ENCODE measurements around the gene CHD1.
"Not testable (repeated sequence)": the region's sequence is repeated elsewhere in the genome, so short reads cannot be mapped to it uniquely, and the experiment has no call there.

The CHD1 gene

DNA sequence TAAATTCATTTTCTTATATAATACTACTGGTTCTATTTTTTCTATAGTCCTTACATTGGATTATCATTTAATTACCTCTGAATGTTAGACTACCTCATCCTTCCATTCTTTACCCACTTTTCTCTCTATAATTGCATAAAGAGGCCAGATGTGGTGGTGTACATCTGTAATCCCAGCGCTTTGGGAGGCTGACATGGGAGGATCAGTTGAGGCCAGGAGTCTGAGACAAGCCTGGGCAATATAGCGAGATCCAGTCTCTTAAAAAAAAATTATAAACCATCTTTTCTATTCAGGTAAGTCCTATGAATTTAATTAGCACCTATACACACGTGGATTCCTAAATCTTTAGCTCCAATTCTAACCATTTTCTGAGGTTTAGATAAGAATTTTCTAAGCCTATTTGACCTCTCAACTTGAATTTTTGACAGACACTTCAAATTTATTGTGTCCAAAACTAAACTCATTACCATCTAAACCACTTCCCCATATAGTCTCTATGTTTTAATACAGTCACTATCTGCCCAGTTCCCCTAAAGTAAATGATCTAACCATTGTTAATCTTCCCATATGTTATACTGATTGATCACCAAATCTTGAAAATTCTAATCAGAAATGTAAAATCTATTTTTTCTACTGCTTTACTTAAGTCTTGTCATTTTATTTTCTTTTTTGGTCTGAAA lies 33.0 kb upstream of the CHD1 start:
- ChIA-PET POLR2A (no interaction called here), CTCF (no interaction called here)
- TF ChIP-seq BHLHE40 (IDR thresholded peaks at IDR 0.05; ENCODE audit: borderline replicate concordance), result no peak
- TF ChIP-seq FOXK2 (IDR thresholded peaks at IDR 0.05), result no peak
- TF ChIP-seq ZNF384 (IDR thresholded peaks at IDR 0.05), result no peak
- TF ChIP-seq FOXA1 (IDR thresholded peaks at IDR 0.05), result no peak
- no peak for TF ChIP-seq L3MBTL2 (conservative IDR thresholded peaks at IDR 0.05)
- TF ChIP-seq SP1 (IDR thresholded peaks at IDR 0.05), result no peak
- TF ChIP-seq CTBP1 (IDR thresholded peaks at IDR 0.05; ENCODE audit: borderline replicate concordance), result no peak
- TF ChIP-seq HDGF (IDR thresholded peaks at IDR 0.05; ENCODE audit: borderline replicate concordance), result no peak
- TF ChIP-seq LEF1 (IDR thresholded peaks at IDR 0.05; ENCODE audit: borderline replicate concordance), result no peak
- TF ChIP-seq ARNT (IDR thresholded peaks at IDR 0.05), result no peak
- no peak for TF ChIP-seq FOXM1 (IDR thresholded peaks at IDR 0.05; ENCODE audit: borderline replicate concordance)
- no peak for TF ChIP-seq NFRKB (IDR thresholded peaks at IDR 0.05)
- no peak for TF ChIP-seq ELF4 (IDR thresholded peaks at IDR 0.05)
- TF ChIP-seq, protein P1, sequence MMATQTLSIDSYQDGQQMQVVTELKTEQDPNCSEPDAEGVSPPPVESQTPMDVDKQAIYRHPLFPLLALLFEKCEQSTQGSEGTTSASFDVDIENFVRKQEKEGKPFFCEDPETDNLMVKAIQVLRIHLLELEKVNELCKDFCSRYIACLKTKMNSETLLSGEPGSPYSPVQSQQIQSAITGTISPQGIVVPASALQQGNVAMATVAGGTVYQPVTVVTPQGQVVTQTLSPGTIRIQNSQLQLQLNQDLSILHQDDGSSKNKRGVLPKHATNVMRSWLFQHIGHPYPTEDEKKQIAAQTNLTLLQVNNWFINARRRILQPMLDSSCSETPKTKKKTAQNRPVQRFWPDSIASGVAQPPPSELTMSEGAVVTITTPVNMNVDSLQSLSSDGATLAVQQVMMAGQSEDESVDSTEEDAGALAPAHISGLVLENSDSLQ (IDR thresholded peaks at IDR 0.05), result no peak
- no peak for TF ChIP-seq TARDBP (IDR thresholded peaks at IDR 0.05)
- no peak for TF ChIP-seq SUZ12 (IDR thresholded peaks at IDR 0.05)
- DNase-seq (ENCODE audit: extremely low spot score), result no peak

DNA sequence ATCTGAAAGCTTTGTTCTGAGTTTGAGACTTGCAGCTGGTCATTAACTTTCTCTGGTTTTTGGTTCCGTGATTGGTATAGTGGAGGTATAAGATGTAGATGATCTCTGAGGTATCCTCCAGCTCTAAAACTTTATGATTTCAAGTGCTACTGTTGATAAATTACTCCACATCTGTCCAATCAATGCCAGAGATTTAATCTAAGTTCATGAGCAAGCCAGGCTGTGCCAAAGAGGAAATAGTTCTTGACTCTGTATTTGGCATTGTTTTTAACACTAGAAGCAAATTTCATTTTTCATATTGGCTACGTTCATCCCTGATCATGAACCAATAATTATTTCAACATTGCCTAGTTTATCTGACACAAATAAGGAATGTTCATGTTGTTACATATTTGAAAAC lies 28.5 kb upstream of the CHD1 start:
- TF ChIP-seq FOXA1 (IDR thresholded peaks at IDR 0.05) (no peak), LEF1 (IDR thresholded peaks at IDR 0.05; ENCODE audit: borderline replicate concordance) (no peak), ELF4 (IDR thresholded peaks at IDR 0.05) (no peak), NFRKB (IDR thresholded peaks at IDR 0.05) (no peak), ARNT (IDR thresholded peaks at IDR 0.05) (no peak), BHLHE40 (IDR thresholded peaks at IDR 0.05; ENCODE audit: borderline replicate concordance) (no peak), FOXK2 (IDR thresholded peaks at IDR 0.05) (no peak), FOXM1 (IDR thresholded peaks at IDR 0.05; ENCODE audit: borderline replicate concordance) (no peak), SP1 (IDR thresholded peaks at IDR 0.05) (no peak)
- POLR2A ChIA-PET, result no interaction called here
- CTCF ChIA-PET, result no interaction called here
- DNase-seq (ENCODE audit: extremely low spot score), result no peak

DNA sequence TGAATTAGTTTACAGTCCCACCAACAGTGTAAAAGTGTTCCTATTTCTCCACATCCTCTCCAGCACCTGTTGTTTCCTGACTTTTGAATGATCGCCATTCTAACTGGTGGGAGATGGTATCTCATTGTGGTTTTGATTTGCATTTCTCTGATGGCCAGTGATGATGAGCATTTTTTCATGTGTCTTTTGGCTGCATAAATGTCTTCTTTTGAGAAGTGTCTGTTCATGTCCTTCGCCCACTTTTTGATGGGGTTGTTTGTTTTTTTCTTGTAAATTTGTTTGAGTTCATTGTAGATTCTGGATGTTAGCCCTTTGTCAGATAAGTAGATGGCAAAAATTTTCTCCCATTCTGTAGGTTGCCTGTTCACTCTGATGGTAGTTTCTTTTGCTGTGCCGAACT lies 27.1 kb upstream of the CHD1 start:
- POLR2A ChIA-PET; CTCF ChIA-PET; DNase-seq (ENCODE audit: extremely low spot score): not testable (repeated sequence)

DNA sequence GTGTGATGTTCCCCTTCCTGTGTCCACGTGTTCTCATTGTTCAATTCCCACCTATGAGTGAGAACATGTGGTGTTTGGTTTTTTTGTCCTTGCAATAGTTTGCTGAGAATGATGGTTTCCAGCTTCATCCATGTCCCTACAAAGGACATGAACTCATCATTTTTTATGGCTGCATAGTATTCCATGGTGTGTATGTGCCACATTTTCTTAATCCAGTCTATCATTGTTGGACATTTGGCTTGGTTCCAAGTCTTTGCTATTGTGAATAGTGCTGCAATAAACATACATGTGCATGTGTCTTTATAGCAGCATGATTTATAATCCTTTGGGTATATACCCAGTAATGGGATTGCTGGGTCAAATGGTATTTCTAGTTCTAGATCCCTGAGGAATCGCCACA lies 26.7 kb upstream of the CHD1 start:
- CTCF ChIA-PET; POLR2A ChIA-PET; DNase-seq (ENCODE audit: extremely low spot score): not testable (repeated sequence)

DNA sequence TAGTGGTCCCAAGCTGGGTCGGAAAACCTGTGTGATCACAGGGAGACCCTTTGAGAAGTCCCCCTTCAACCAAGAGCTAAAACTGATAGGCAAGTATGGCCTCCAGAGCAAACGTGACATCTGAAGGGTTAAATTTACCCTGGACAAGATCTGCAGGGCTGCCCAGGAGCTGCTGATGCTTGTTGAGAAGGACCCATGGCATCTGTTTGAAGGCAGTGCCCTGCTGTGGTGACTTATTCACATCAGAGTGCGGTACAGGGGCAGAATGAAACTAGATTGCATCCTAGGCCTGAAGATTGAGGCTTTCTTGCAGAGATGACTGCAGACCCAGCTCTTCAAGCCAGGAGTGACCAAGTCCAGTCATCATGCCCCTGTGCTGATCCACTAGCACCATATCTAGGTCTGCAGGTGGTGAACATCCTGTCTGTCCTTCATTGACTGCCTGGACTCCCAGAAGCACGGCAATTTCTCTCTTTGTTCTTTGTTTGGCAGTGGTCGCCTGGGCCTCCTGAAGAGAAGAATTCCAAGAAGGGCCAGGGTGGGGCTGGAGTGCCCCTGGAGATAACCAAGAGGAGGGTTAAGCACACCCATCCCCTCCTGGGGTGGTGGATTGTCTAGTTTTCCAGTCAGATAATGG lies 25.7 kb upstream of the CHD1 start:
- no peak for DNase-seq (ENCODE audit: extremely low spot score)
- TF ChIP-seq FOXA1 (IDR thresholded peaks at IDR 0.05) (no peak), ELF4 (IDR thresholded peaks at IDR 0.05) (no peak), FOXK2 (IDR thresholded peaks at IDR 0.05) (no peak), BHLHE40 (IDR thresholded peaks at IDR 0.05; ENCODE audit: borderline replicate concordance) (no peak), NFRKB (IDR thresholded peaks at IDR 0.05) (no peak), ARNT (IDR thresholded peaks at IDR 0.05) (no peak), HDGF (IDR thresholded peaks at IDR 0.05; ENCODE audit: borderline replicate concordance) (no peak), FOXM1 (IDR thresholded peaks at IDR 0.05; ENCODE audit: borderline replicate concordance) (no peak), SUZ12 (IDR thresholded peaks at IDR 0.05) (no peak), TARDBP (IDR thresholded peaks at IDR 0.05) (no peak), ZNF384 (IDR thresholded peaks at IDR 0.05) (no peak), LEF1 (IDR thresholded peaks at IDR 0.05; ENCODE audit: borderline replicate concordance) (no peak), SP1 (IDR thresholded peaks at IDR 0.05) (no peak), CTBP1 (IDR thresholded peaks at IDR 0.05; ENCODE audit: borderline replicate concordance) (no peak), L3MBTL2 (conservative IDR thresholded peaks at IDR 0.05) (no peak)
- TF ChIP-seq, protein P1 (IDR thresholded peaks at IDR 0.05), result no peak
- ChIA-PET CTCF (no interaction called here), POLR2A (no interaction called here)

DNA sequence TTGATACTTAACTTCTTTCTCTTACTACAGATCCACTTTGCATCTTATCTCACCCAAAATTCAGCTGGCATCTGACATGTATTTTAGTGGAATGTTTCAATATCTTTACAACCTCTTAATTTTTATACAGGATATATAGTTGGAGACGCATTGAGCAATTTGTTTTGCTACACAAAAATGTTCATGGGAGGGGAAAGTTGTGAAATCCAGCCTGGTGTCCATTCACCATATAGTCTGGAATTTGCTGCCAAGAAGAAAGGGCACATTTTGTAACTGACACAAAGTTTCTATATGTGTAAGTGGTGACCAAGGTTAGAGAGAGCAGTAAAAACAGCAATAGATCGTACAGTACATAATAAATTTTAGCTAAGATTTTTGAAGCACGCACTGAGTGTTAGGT lies 14.0 kb upstream of the CHD1 start:
- POLR2A ChIA-PET, result no interaction called here
- TF ChIP-seq CTBP1 (IDR thresholded peaks at IDR 0.05; ENCODE audit: borderline replicate concordance), result no peak
- no peak for TF ChIP-seq BHLHE40 (IDR thresholded peaks at IDR 0.05; ENCODE audit: borderline replicate concordance)
- TF ChIP-seq, protein P1 (IDR thresholded peaks at IDR 0.05), result no peak
- TF ChIP-seq FOXM1 (IDR thresholded peaks at IDR 0.05; ENCODE audit: borderline replicate concordance), result no peak
- no peak for TF ChIP-seq TARDBP (IDR thresholded peaks at IDR 0.05)
- TF ChIP-seq L3MBTL2 (conservative IDR thresholded peaks at IDR 0.05), result no peak
- TF ChIP-seq FOXK2 (IDR thresholded peaks at IDR 0.05), result no peak
- TF ChIP-seq LEF1 (IDR thresholded peaks at IDR 0.05; ENCODE audit: borderline replicate concordance), result no peak
- no peak for TF ChIP-seq SP1 (IDR thresholded peaks at IDR 0.05)
- TF ChIP-seq FOXA1 (IDR thresholded peaks at IDR 0.05), result no peak
- TF ChIP-seq SUZ12 (IDR thresholded peaks at IDR 0.05), result no peak
- no peak for TF ChIP-seq ELF4 (IDR thresholded peaks at IDR 0.05)
- no peak for TF ChIP-seq HDGF (IDR thresholded peaks at IDR 0.05; ENCODE audit: borderline replicate concordance)
- TF ChIP-seq ZNF384 (IDR thresholded peaks at IDR 0.05), result no peak
- no peak for TF ChIP-seq ARNT (IDR thresholded peaks at IDR 0.05)
- no peak for TF ChIP-seq NFRKB (IDR thresholded peaks at IDR 0.05)
- DNase-seq (ENCODE audit: extremely low spot score), result no peak
- CTCF ChIA-PET, result no interaction called here

Measured in HEK293T (cell line).